Ovary (tissue), 3 donors: ENCODE measurements around the gene RTN3.

Experiments used
- CTCF ChIP-seq, 3 donors: fragments of 450-650 bp in 2 of 3; fragments of 200-600 bp in 1 of 3; IDR thresholded peaks; one replicate each; pipeline versions ENCODE4 v1.5.1 to v1.8.0; 2016 to 2022; ENCODE audit warnings: antibody characterized with exemption in 3 of 3, mild to moderate bottlenecking in 1 of 3
- EP300 ChIP-seq: sonication (generic); formaldehyde crosslinking; IDR thresholded peaks from one replicate; pipeline ENCODE4 v1.6.1; 2017; ENCODE audit warnings: antibody characterized with exemption
- POLR2A ChIP-seq: fragments of 450-650 bp; IDR thresholded peaks from one replicate; pipeline ENCODE4 v1.6.1; 2017; ENCODE audit warnings: antibody characterized with exemption, mild to moderate bottlenecking, moderate library complexity
- donor health status: DM: no; HTN: no; CAD: no.

GRCh38 chr11:63670096-63670432 lies 11.2 kb upstream of the RTN3 start:
- no peak for TF ChIP-seq CTCF (IDR thresholded peaks at IDR 0.05)
- no peak for TF ChIP-seq POLR2A
- TF ChIP-seq EP300 = no peak
